PC-9 (cell line): ENCODE measurements around the gene PSTPIP1.

ENCODE experiments used
- EZH2 ChIP-seq: fragments of 200-600 bp; sonication (generic); IDR thresholded peaks from 2 replicates; pipeline ENCODE4 v1.8.0; 2017; ENCODE audit warnings: antibody characterized with exemption, low read depth
- TF ChIP-seq, protein P1 (sequence below): fragments of 200-600 bp; sonication (generic); conservative IDR thresholded peaks from 2 replicates; pipeline ENCODE4 v1.6.1; 2017; ENCODE audit warnings: mixed run types, antibody characterized with exemption, mild to moderate bottlenecking, moderate library complexity

DNA sequence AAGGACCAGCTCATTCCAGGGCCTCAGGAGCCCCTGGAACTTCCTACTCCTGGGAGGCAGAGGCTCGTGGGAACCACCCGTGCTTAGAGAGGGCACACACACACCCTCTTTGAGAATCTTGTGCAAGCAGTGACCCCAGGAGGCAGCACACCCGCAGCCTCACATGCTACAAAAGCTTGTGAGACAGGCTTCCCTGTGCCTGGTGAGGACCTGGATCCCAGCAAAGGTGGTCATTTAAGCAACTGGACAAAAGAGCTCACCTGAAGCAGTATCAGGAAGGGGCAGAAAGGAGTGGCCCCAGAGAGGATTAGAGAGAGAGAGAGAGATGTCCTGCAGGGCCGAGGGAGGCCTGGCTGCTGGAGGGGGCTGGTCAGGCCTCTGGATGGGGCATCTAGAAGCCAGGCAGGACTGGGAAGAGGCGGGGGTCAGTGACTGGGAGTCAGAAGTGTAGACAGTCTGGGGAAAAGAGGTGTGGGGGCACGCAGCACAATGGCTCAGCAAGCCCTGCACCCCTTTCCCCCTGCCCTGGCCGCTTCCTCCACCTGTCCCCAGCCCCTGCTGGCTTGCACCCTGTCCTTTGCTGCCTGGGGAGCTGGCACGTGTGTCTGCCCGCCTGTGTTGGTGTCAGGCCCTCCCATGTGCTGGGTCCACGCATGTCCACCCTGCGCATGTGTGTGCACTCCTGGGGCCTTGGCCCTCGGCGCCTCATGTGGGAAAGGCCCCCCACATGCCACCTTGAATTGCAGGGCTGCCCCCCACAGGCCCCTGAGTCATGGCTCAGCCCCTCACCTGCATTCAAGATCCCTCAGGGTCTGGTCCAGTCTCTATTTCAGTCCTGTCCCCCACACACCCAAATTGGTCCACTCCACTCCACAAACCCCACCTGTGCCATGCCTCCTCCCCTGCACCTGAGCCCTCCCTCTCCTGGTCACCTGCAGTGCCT lies 39.1 kb downstream of the PSTPIP1 start:
- TF ChIP-seq, protein P1, sequence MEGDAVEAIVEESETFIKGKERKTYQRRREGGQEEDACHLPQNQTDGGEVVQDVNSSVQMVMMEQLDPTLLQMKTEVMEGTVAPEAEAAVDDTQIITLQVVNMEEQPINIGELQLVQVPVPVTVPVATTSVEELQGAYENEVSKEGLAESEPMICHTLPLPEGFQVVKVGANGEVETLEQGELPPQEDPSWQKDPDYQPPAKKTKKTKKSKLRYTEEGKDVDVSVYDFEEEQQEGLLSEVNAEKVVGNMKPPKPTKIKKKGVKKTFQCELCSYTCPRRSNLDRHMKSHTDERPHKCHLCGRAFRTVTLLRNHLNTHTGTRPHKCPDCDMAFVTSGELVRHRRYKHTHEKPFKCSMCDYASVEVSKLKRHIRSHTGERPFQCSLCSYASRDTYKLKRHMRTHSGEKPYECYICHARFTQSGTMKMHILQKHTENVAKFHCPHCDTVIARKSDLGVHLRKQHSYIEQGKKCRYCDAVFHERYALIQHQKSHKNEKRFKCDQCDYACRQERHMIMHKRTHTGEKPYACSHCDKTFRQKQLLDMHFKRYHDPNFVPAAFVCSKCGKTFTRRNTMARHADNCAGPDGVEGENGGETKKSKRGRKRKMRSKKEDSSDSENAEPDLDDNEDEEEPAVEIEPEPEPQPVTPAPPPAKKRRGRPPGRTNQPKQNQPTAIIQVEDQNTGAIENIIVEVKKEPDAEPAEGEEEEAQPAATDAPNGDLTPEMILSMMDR, result no peak
- TF ChIP-seq EZH2, result no peak
